GM18499 (cell line): ENCODE measurements around the gene MFSD12.
A peak's percentile ranks its signal among the peaks of the same experiment; 100 is the strongest.

Source experiments
- ATAC-seq: cut with Tn5 transposase; IDR thresholded peaks from one replicate; pipeline ENCODE4 v1.9.1; 2021; ENCODE audit warnings: moderate number of reproducible peaks; ENCODE audit not compliant: insufficient read depth, unreplicated experiment

Gene MFSD12

DNA sequence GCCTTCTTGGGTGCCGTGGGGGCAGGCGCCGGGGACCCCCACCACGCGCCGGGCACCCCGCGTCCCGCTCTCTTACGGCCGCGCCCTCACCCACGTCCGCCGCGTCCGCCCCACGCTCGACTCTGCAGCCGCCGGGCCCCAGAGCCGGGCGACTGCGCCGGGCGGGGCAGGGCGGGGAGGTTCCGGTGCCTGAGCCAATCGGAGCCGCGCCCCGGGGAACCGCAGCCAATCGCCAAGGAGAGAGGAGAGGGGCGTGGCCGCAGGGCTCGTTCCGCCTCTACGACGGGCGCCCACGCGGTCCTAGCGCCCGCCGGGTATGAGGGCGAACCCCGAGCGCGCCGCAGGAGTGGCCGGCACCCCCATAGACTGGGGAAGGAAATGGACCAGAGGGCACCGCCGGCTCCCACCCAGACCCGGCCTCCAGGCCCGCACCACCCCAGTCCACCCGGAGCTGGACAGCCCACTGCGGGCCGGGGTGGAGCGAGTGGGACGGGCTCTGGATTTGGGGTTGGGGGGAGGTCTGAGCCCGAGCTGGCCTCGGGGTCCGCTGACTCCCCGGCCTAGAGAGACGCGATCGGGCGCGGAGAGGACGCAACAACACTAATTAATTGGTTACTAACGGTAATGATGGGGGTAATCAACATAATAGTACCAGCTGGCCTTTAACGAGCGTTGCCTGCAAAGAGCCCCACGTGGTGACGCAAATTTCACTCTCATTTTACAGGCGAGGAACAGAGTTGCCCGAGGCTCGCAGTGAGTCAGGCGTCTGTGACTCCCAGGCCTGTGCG lies at the start of gene MFSD12:
Gene MFSD12, minus strand, starts transcription at position 126 of the 788 bp plus-strand sequence. CDS start 183 bp downstream, outside the sequence.
- peak; percentile 52 for ATAC-seq

DNA sequence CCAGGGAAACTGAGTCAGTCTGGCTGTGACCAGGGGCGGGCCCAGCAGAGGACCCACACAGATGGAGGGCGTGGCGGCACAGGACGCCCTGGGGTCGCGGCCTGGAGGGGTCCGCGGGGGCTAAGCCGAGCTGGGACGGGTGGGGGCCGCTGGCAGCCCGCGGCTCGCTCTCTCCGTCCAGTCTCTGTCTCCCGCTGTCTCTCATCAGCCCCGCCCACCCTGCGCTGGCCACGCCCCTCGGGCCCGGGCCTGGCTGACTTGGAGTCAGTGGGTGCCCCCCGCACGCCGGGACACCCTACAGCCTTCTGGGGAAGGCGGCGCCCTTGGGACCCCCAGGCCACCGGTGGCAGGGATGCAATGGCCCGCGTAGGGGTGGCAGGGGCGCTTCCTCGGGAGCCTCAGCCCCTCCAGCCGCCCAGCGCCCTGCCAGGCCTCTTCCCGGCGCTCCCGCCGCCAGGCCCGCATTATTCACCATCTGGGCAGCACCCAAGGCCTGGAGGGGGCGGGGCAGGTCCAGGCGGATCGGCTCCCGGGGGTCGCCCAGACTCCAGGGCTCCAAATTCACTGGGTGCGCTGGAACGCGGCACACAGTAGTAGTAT lies 49.4 kb upstream of the MFSD12 start, which contains the start of gene TBXA2R:
Gene TBXA2R, minus strand, starts transcription at position 186 of the 600 bp plus-strand sequence. CDS start 6,241 bp downstream, outside the sequence.
- ATAC-seq, result no peak

DNA sequence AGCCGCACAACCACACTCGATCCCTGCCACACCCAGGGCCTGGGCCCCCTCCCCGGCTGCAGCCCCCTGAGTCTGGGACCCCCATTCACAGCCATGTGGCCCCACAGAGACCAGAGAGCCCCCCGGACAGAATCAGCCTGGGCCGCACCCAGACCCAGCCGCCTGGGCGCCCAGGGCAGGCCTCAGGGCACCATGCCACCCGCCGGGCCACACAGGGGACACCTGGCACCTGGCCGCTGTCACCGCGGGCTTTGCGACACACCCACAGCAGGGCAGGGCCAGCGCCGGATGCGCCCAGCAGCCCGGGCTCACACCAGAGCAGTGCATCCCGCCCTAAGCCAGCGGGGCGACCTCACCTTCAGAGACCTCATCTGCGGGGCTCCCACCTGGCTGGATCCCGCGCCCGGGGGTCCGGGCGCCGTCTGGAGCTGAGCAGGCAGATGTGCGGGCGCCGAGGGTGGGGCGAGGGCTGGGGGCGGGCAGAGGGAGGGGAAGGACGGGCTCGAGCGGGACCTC lies 48.8 kb upstream of the MFSD12 start:
- ATAC-seq, result no peak

DNA sequence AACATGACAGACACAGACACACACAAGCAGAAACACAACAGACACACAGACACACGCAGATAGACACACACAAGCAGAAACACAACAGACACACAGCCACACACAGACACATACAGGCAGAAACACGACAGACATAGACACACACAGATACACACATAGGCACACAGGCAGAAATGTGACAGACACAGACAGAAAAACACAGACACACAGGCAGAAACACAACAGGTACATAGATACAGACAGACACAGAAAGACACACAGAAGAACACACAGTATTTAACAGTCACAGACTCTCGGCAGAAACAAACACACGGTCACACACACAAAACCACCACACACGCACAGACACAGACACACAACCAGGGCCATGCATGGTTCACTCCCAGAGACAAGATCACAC lies 48.4 kb upstream of the MFSD12 start:
- no peak for ATAC-seq

DNA sequence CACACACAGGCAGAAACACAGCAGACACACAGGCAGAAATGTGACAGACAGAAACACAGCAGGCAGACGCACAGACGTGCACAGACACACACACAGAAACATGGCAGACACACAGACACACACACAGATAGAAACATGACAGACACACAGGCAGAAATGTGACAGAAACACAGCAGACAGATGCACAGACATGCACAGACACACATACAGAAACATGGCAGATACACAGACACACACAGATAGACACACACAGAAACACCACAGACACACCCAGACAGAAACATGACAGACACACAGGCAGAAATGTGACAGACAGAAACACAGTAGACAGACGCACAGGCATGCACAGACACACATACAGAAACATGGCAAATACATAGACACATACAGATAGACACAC lies 48.0 kb upstream of the MFSD12 start:
- ATAC-seq, result no peak

DNA sequence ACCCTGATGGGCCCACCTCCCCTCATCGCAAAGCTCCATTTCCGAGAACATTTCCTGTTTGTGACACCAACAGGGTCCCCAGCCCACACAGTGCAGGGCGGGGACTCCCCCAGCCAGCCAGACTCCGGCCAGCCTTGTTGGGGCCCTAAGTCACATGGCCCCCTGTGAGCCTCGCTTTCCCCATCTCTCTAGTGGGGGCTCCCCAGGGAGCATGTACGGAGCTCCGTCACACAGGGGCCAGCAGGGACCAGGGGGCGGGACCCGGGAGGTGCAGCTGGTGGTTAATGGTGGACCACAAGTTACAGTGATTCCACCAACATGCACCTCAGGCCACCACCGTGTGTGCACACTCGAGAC lies 47.6 kb upstream of the MFSD12 start:
- ATAC-seq, result no peak

DNA sequence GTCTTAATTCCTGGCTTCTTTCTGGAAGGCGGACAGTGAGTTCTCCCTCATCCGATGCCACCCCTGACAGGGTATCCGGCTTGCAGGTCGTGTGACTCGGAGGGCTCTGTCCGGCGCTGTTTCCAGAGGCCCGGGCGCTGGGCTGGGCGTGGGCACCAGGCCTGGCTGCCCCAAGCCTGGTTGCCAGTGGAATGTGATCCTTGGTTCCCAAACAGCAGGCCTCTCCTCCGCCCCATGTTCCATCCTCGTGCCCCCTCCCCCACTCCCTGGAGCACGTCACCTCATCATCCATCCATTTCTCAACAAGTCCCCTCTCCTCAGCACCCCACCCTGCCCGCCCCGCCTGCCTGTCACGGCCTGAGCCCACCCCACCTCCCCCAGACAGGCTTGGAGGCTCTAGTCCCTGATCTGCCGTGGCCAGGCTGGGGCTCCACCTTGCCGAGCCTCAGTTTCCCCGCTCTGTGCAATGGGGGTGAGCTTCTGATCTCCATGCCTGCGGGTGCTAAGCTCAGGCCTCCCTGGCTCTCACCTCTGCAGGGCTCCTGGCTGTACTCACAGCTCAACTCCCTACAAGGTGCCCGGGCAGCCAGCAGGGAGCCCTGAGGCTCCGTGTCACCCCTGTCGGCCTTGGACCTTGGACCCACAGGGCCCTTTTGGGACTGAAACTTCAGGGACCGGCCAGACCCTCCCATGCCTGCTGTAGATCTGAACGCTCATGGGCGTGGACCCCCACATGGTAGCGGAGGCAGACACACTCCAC lies 47.0 kb upstream of the MFSD12 start:
- ATAC-seq, result no peak

DNA sequence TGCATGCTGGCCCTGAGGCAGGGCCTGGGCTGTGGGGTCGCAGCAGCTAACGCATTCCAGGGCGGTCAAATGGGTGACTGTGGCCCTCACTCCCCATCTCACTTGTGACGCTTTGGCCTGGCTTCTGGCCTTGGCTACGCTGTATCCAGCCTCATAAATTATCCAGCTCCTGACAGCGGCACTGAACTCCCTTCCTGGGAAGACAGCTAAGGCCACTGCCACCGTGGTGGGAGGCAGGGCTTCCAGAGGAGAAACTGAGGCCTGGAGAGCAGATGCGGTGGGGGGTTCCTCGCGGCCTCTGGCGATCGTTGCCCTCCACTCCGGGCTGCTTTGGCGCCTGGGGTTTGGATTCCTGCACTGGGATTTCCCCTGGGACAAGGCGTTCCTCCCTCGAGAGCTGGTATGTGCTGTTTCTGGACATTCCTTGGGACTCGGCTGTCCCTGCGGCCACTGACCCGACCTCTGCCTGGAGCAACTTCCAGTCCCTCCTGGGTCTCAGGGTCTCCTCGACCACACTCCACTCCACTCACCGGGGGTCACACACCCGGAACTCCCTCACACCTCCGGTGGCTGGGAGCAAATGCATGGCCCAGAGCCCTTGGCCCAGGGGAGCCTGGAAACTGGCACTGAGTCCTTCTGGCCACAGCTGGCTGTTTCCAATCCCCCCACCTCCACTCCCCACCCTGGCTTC lies 45.9 kb upstream of the MFSD12 start:
- ATAC-seq, result no peak

DNA sequence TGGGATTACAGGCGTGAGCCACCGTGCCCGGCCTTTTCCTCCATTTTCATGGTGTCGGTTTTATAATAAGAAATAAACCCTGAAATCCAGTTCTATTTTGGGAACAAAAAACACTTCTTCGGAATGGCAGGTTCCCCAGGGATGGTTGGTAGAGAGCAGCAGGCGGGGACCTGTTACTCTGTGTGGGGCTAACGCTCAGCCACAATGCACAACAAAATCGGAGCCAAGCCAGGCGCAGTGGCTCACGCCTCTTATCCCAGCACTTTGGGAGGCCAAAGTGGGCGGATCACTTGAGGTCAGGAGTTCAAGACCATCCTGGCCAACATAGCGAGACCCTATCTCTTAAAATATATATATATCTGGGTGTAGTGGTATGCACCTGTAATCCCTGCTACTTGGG lies 43.6 kb upstream of the MFSD12 start:
- ATAC-seq, result no peak

DNA sequence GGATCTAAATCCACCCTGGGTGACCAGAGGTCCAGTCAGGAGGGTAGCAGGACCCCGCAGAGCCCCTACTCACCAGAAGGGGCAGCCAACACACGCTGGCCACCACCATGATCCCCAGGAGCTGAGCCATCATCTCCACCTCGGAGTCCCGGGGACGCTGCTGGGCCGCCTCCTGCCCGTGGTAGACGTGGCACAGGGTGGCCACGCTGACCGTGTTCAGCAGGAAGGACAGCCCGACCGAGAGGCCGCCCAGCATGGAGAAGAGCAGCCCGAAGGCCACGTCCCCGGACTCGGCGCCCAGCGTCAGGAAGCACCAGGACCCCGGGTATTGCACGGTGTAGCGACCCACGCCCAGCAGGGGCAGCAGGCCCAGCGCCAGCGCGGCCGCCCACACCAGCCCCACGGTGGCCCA lies 42.4 kb upstream of the MFSD12 start:
- ATAC-seq, result no peak

DNA sequence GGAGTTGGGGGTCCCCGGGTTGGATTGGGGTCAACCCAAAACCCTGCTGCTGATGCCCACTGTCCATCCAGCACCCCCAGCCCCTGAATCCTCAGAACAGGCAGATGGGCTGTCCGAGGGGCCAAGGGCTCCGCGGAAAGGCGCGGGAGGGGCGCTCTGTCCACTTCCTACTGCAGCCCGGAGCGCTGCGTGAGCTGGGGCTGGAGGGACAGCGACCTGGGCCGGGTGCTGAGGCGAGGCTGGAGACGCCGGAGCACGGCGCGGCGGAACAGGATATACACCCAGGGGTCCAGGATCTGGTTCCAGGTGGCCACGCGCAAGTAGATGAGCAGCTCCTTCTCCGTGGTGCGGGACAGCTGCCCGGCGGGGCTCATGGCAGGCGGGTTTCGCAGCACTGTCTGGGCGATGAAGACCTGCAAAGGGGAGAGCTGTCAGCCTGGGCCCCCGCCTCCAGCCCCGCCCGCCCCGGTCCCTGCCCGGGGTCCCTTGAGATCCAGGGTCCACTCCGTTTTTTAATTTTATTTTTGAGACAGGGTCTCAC lies 38.2 kb upstream of the MFSD12 start:
- no peak for ATAC-seq

DNA sequence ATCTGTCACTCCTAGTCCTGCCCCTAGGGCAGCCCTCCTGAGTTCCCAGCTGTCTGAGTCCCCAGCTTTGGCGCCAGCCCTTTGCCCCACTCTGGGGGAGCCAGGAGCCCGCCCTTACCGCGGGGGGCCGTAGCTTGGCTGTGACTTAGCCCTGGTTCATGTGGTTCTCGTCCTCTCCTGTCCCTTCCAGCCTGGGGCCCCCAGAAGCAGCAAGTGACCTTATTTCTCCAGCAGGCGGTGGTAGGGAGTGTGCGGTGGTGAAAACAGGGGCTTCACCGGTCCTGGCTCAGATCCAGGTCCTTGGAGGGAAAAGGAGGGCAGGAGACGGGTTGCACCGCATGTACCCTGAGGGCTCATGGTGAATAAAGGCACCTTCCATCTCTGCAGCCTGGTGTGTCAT lies 35.8 kb upstream of the MFSD12 start:
- no peak for ATAC-seq

DNA sequence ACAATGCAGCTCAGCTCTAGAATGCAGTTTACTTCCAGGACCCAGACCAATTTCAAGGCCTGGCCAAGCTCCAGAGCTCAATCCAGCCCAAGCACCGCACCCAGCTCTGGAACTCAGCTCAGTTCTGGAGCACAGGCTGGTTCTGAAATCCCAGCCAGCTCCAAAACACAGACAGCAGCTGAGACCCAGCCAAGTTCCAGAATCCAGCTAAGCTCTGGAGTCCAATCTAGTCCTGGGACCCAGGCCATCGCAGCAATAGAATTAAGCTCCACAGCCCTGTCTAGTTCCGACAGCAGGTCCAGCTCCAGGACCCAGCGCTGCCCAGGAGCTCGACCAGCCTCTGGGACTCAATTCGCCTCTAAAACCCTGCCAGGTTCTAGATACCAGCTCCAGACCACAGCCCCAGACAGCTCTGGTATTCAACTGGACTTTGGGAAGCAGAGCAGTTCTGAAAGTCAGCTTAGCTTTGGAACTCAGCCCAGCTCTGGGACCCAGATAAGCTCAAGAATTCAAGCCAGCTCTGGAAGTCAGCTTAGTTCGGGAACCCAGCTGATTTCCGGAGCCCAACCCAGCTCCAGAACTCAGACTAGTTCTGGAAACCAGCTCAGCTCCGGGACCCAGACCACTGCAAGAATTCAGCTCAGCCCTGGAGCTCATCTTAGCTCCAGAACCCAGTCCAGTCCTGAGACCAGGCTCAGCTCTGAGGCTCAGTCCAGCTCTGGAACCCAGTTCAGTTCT lies 34.7 kb upstream of the MFSD12 start:
- ATAC-seq, result no peak

DNA sequence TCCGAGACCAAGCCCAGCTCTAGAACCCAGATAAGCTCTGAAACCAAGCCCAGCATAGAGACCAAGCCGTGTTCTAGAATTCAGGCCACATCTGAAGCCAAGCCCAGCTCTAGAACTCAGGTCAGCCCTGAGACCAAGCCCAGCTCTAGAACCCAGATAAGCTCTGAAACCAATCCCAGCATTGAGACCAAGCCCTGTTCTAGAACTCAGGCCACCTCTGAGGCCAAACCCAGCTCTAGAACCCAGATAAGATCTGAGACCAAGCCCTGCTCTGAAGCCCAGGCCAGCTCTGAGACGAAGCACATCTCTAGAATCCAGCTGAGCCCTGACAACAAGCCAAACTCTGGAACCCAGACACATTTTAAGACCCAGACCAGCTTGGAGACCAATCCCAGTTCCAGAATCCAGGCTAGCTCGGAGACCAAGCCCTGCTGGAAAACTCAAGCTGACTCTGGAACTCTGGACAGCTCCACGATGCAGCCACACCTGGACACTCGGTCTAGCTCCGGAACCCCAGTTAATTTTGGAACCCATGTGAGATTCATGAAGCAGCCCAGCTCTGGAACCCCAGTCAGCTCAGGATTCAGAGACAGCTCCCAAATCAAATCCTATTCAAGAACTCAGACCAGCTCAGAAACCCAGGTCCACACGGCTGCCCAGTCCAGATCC lies 33.7 kb upstream of the MFSD12 start:
- ATAC-seq, result no peak

DNA sequence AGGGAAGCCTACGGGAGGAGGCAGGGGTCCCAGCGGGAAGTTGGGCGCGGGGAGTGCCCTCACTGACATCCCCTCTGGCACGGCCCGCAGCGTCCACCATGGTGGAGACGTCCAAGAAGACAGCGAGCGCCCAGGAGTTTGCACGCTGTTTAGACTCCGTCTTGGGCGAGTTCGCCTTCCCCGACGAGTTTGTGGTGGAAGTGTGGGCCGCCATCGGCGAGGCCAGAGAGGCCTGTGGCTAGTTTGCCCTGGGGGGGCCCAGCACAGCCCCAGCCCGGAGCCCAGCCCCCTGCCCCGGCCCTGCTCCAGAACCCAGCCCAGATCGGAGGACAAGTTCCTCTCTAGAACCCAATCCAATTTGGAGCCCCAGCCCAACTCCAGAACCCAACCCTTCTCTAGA lies 32.6 kb upstream of the MFSD12 start:
- no peak for ATAC-seq

DNA sequence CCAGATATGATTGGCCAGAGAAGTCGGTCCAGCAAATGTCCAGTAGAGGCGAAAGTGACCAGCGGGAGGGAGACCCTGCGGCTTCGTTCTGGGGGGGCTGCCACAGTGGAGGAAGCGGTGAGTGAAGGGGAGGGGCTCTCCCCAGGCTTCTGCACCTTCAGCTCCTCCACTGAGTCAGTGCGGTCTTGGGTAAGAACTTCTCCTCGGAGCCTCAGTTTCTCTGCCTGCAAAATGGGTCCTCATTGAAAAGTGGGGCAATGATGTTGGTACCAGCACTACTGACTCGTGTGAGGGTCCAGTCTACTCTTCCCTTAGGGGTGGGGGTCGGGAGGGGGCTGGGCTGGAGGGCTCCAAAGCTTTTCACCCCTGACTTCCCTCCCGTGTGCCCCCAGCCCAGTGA lies 32.1 kb upstream of the MFSD12 start:
- ATAC-seq, result no peak

DNA sequence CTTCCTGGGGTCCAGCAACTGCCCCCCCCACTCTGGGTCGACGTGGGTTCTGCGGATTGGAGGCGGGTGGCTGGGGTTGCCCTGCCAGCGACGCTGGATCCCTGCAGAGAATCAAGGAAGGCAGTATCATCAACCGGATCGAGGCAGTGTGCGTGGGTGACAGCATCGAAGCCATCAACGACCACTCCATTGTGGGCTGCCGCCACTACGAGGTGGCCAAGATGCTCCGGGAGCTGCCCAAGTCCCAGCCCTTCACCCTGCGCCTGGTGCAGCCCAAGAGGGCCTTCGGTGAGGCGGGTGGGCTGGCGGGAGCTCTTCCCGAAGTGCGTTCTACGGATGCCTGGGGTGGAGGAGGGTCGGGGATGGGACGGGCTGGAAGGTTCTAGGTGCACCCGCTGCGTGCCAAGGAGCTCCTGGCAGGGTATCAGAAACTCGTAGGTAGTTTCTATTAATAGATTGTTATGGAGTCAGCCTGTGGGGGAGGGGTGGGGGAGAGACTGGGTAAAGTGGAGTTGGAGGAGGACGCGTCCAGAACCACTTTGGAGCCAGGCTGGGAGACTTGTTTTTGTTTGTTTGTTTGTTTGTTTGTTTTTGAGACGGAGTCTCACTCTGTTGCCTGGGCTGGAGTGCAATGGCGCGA lies 29.4 kb upstream of the MFSD12 start:
- no peak for ATAC-seq

DNA sequence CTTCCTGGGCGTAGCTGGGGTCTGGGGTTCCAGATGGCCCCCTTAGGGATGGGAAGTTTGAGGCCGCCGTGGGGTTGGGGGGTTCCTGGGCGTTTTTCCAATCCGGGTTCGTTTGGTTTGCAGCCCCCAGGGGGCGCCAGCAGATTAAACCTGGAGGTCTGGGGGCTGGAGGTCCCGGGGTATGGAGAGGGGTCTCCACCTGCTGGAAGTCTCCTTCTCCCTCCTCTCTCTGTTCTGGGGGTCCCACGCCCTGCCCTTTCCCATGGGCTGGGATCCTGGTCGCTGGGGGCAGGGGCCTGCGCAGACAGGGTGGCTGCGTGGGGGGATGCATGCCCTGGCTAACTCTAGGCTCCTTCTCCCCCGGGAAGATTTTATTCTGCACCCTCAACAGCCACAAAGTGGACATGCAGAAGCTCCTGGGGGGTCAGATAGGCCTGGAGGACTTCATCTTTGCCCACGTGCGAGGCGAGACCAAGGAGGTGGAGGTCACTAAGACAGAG lies 28.8 kb upstream of the MFSD12 start:
- ATAC-seq, result no peak
